Cardiac fibroblast (primary cell): ENCODE results near the gene PSMD5.
"Not testable (repeated sequence)": the region's sequence is repeated elsewhere in the genome, so short reads cannot be mapped to it uniquely, and the experiment has no call there.

Experiments used
- DNase-seq, 2 donors: peaks; one replicate each; pipeline versions ENCODE4 v3.0.0 to v3.0.0-alpha.2; 2010; ENCODE audit warnings: low read depth in 2 of 2
- H3K4me3 ChIP-seq, 2 donors: replicated peaks in 1 of 2; 1 replicate in 1 of 2; 2 replicates in 1 of 2; pipeline ENCODE4 v1.5.1; 2011; ENCODE audit warnings: low read depth in 2 of 2, low read length in 2 of 2, mild to moderate bottlenecking in 2 of 2, moderate library complexity in 1 of 2
- CTCF ChIP-seq: IDR thresholded peaks from one replicate; pipeline ENCODE4 v1.5.1; 2011; ENCODE audit warnings: low read depth, mild to moderate bottlenecking, low read length, inconsistent platforms

The PSMD5 gene

GRCh38 chr9:120820095-120820494 is 22.6 kb downstream of the PSMD5 start:
- no peak for DNase-seq
- H3K4me3 ChIP-seq = no peak overlapping the region
- TF ChIP-seq CTCF = no peak

- DNase-seq = no peak
- no peak overlapping the region for H3K4me3 ChIP-seq
- TF ChIP-seq CTCF = no peak
Measured at GRCh38 chr9:120818595-120818994, 24.1 kb downstream of the PSMD5 start.

- TF ChIP-seq CTCF = no peak
- no peak for DNase-seq
- H3K4me3 ChIP-seq = no peak overlapping the region
Measured at GRCh38 chr9:120815075-120815474, 27.6 kb downstream of the PSMD5 start.

GRCh38 chr9:120808931-120809330 is 33.8 kb downstream of the PSMD5 start:
- no peak for TF ChIP-seq CTCF
- no peak overlapping the region for H3K4me3 ChIP-seq
- DNase-seq = no peak

- no peak for TF ChIP-seq CTCF
- no peak for DNase-seq
- H3K4me3 ChIP-seq = no peak overlapping the region
Measured at GRCh38 chr9:120807607-120808379, 34.9 kb downstream of the PSMD5 start.

GRCh38 chr9:120804784-120805363 is 37.8 kb downstream of the PSMD5 start:
- not testable (repeated sequence) for DNase-seq

GRCh38 chr9:120801441-120801840 is 41.3 kb downstream of the PSMD5 start:
- no peak for TF ChIP-seq CTCF
- no peak for DNase-seq
- no peak overlapping the region for H3K4me3 ChIP-seq

More at GRCh38 chr9:120804784-120805363, 37.8 kb downstream of the PSMD5 start:
- H3K4me3 ChIP-seq = not testable (repeated sequence)
